ENCODE results near the gene KMT5C. TPM values are rescaled to one million over a fixed set of nuclear protein-coding genes. Genes with fewer than 3 reads are reported as not detected.

The KMT5C gene
- total and polyA plus RNA-seq, 3 experiments from 2014 or later: 1.6 to 15.0 (median 14.6) TPM

- peaks cover 0 to 2% of the 10 kb centered on the region in 2 donors for H3K27me3 Mint-ChIP-seq
- H3K27ac Mint-ChIP-seq: no peak overlapping the region
- POLR2A ChIA-PET: no interaction called here
- CTCF ChIA-PET: interaction anchor here (0.6 to 3.8 kb wide), 2 partner anchors 12 to 142 kb away, joined by 3 to 36 read pairs; no protein-coding TSS in a partner anchor
- Histone ChIP-seq H3K4me1 (ENCODE audit: insufficient read depth, low read length) (peaks cover 14% of the 10 kb centered on the region), H3K27me3 (ENCODE audit: insufficient read depth, low read length, poor library complexity, severe bottlenecking) (no peaks in the 10 kb centered on the region), H3K4me3 (ENCODE audit: low read length) (no peak overlapping the region), H3K36me3 (ENCODE audit: insufficient read depth, low read length) (no peaks in the 10 kb centered on the region), H3K9me3 (ENCODE audit: low read length) (no peaks in the 10 kb centered on the region), H3K27ac (ENCODE audit: low read depth, low read length) (no peak overlapping the region)
- no peaks in the 10 kb centered on the region for H3K36me3 Mint-ChIP-seq
- peaks cover 7 to 13% (median 9%) of the 10 kb centered on the region in 3 donors for H3K4me1 Mint-ChIP-seq
- H3K4me3 Mint-ChIP-seq: peak overlapping the region in 1 of 7 donors; percentile 11
- H3K9me3 Mint-ChIP-seq: no peaks in the 10 kb centered on the region
- no peak for DNase-seq
These were observed 35.2 kb upstream of the KMT5C start for GRCh38 chr19:55304279-55304978.

DNA sequence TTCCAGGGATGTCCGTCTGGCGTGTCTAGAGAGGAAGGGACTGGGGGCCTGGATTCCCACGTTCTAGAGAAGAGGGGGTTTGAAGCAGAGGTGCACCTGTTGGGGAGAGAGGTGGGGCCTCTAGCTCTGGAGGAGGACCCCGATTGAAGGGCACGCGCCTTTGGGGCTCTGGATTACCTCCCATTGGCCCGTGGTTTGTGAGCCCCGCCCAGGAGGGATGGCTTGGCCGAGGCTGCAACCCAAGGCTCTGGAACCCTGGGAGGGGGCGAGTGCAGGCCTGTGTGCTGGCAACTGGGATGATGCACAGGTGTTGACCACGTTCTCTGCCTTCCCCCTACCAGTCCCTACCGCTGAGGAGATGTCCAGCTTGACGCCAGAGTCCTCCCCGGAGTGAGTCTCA, 34.7 kb upstream of the KMT5C start:
- ChIA-PET CTCF (no interaction called here), POLR2A (no interaction called here)
- H3K27ac Mint-ChIP-seq: peak overlapping the region in 1 of 8 donors; percentile 43
- peaks cover 14% of the 10 kb centered on the region for H3K4me1 ChIP-seq (ENCODE audit: insufficient read depth, low read length)
- H3K27me3 ChIP-seq (ENCODE audit: insufficient read depth, low read length, poor library complexity, severe bottlenecking): no peaks in the 10 kb centered on the region
- H3K36me3 Mint-ChIP-seq: no peaks in the 10 kb centered on the region
- H3K36me3 ChIP-seq (ENCODE audit: insufficient read depth, low read length): no peaks in the 10 kb centered on the region
- no peak for DNase-seq
- H3K27ac ChIP-seq (ENCODE audit: low read depth, low read length): no peak overlapping the region
- H3K4me1 Mint-ChIP-seq: peaks cover 7 to 11% (median 9%) of the 10 kb centered on the region in 3 donors
- no peaks in the 10 kb centered on the region for H3K9me3 ChIP-seq (ENCODE audit: low read length)
- H3K27me3 Mint-ChIP-seq: no peaks in the 10 kb centered on the region
- H3K4me3 ChIP-seq (ENCODE audit: low read length): no peak overlapping the region
- H3K4me3 Mint-ChIP-seq: no peak overlapping the region
- H3K9me3 Mint-ChIP-seq: no peaks in the 10 kb centered on the region

DNA sequence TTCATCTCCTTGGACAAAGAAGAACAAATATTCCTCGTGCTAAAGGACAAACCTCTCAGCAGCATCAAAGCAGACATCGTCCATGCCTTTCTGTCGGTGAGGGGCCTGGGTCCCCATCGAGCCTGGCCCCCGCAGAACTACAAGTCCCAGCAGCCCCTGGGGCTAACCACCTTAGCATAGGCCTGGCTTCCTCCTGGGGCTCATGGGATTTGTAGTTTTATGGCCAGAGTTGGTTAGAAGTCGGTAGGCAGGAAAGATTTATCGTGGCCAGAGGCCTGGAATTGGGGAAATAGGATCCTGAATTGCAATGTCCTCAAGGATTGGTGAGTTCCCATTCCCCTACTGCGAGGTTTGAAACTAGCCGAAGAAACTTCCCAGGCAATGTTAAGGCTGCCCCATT, 34.2 kb upstream of the KMT5C start:
- H3K27ac ChIP-seq (ENCODE audit: low read depth, low read length): no peak overlapping the region
- H3K27ac Mint-ChIP-seq: peak overlapping the region in 4 of 8 donors; percentile 33 to 82 (median 58)
- no peaks in the 10 kb centered on the region for H3K36me3 ChIP-seq (ENCODE audit: insufficient read depth, low read length)
- H3K4me1 Mint-ChIP-seq: peaks cover 7 to 11% (median 9%) of the 10 kb centered on the region in 3 donors
- H3K36me3 Mint-ChIP-seq: no peaks in the 10 kb centered on the region
- H3K27me3 Mint-ChIP-seq: no peaks in the 10 kb centered on the region
- no peaks in the 10 kb centered on the region for H3K9me3 Mint-ChIP-seq
- peak; percentile 24 to 63 (median 32) for DNase-seq
- CTCF ChIA-PET: no interaction called here
- H3K4me3 Mint-ChIP-seq: peak overlapping the region in 1 of 7 donors; percentile 43
- POLR2A ChIA-PET: no interaction called here
- H3K27me3 ChIP-seq (ENCODE audit: insufficient read depth, low read length, poor library complexity, severe bottlenecking): no peaks in the 10 kb centered on the region
- H3K9me3 ChIP-seq (ENCODE audit: low read length): no peaks in the 10 kb centered on the region
- H3K4me1 ChIP-seq (ENCODE audit: insufficient read depth, low read length): peaks cover 14% of the 10 kb centered on the region
- no peak overlapping the region for H3K4me3 ChIP-seq (ENCODE audit: low read length)

DNA sequence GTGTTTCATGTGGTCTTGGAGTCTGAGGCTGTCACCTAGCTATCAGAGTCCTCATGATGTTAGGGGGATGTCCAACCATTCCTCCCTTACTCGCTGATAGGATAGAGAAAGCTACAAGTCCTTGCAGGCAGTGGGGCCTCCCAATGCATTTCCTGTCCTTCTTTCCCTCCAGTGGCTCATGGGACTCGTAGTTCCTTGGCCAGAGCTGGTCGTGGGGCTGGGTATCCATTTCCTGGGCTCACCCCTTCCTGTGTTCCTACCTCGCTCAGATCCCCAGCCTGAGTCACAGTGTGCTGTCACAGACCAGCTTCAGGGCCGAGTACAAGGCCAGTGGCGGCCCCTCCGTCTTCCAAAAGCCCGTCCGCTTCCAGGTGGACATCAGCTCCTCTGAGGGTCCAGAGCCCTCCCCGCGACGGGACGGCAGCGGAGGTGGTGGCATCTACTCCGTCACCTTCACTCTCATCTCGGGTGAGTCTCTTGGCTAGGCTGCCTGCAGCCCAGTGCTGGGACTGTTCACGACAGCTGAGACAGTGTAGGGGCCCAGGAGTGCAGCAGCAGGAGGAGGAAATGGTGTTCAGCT, 33.6 kb upstream of the KMT5C start:
- ChIA-PET CTCF (no interaction called here), POLR2A (no interaction called here)
- Mint-ChIP-seq H3K4me3 (no peak overlapping the region), H3K27me3 (no peaks in the 10 kb centered on the region), H3K4me1 (peaks cover 7 to 11% (median 9%) of the 10 kb centered on the region in 3 donors), H3K36me3 (no peaks in the 10 kb centered on the region), H3K27ac (peak overlapping the region in 2 of 8 donors; percentile 43 to 82), H3K9me3 (no peaks in the 10 kb centered on the region)
- no peaks in the 10 kb centered on the region for H3K9me3 ChIP-seq (ENCODE audit: low read length)
- no peak overlapping the region for H3K27ac ChIP-seq (ENCODE audit: low read depth, low read length)
- H3K36me3 ChIP-seq (ENCODE audit: insufficient read depth, low read length): no peaks in the 10 kb centered on the region
- DNase-seq: no peak
- no peak overlapping the region for H3K4me3 ChIP-seq (ENCODE audit: low read length)
- H3K4me1 ChIP-seq (ENCODE audit: insufficient read depth, low read length): peaks cover 14% of the 10 kb centered on the region
- H3K27me3 ChIP-seq (ENCODE audit: insufficient read depth, low read length, poor library complexity, severe bottlenecking): no peaks in the 10 kb centered on the region

DNA sequence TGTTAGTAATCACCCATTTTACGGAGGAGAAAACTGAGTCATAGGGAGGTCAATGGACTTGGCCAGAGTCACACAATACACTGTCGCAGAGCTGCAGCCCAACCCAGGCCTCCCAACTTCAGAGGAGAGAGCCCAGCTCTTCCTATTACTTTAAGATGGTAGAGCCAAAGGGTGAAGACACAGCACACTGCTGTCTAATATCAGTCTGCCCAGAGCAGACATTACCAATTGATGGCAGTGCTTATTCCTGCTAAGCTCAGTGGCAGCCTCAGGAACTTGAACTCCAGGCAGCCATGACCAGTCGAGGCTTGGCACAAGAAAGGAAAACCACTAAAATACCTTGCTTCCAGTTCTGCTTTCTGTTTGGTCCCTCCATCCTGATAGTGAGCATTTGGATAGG, 33.0 kb upstream of the KMT5C start:
- peaks cover 8% of the 10 kb centered on the region for H3K4me1 ChIP-seq (ENCODE audit: insufficient read depth, low read length)
- no peaks in the 10 kb centered on the region for H3K36me3 ChIP-seq (ENCODE audit: insufficient read depth, low read length)
- H3K27me3 ChIP-seq (ENCODE audit: insufficient read depth, low read length, poor library complexity, severe bottlenecking): no peaks in the 10 kb centered on the region
- no peak overlapping the region for H3K4me3 ChIP-seq (ENCODE audit: low read length)
- H3K9me3 ChIP-seq (ENCODE audit: low read length): no peaks in the 10 kb centered on the region
- no peak overlapping the region for H3K27ac ChIP-seq (ENCODE audit: low read depth, low read length)
- Mint-ChIP-seq H3K4me3 (no peak overlapping the region), H3K4me1 (peaks cover 4 to 7% (median 4%) of the 10 kb centered on the region in 3 donors), H3K36me3 (no peaks in the 10 kb centered on the region), H3K27me3 (no peaks in the 10 kb centered on the region), H3K9me3 (no peaks in the 10 kb centered on the region), H3K27ac (no peak overlapping the region)
- ChIA-PET CTCF (interaction anchor here (1.6 kb wide), 1 partner anchor 14 kb away, joined by 7 read pairs; no protein-coding TSS in a partner anchor), POLR2A (no interaction called here)
- no peak for DNase-seq

DNA sequence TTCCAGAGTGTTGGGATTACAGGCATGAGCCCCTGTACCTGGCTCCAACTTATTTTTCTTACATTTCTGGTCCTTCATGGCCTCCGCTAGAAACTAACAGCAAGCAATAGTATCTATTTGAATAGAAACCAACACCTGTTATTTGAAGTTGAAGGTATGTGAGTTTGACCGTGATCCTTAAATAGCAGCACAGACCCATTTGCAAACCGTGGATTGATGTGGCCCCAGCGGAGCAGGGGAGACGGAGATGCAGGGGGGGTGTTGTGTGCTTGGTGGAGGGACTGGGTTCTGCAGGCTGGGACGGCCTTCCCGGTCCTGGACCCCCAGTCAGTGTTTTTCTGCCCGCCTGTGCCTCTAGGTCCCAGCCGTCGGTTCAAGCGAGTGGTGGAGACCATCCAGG, 31.4 kb upstream of the KMT5C start:
- no peaks in the 10 kb centered on the region for H3K4me1 ChIP-seq (ENCODE audit: insufficient read depth, low read length)
- H3K27me3 ChIP-seq (ENCODE audit: insufficient read depth, low read length, poor library complexity, severe bottlenecking): no peaks in the 10 kb centered on the region
- H3K36me3 Mint-ChIP-seq: no peaks in the 10 kb centered on the region
- no peak overlapping the region for H3K4me3 Mint-ChIP-seq
- H3K9me3 Mint-ChIP-seq: no peaks in the 10 kb centered on the region
- ChIA-PET CTCF (interaction anchor here (1.6 kb wide), 1 partner anchor 15 kb away, joined by 7 read pairs; no protein-coding TSS in a partner anchor), POLR2A (no interaction called here)
- H3K4me3 ChIP-seq (ENCODE audit: low read length): no peak overlapping the region
- no peaks in the 10 kb centered on the region for H3K9me3 ChIP-seq (ENCODE audit: low read length)
- no peak for DNase-seq
- H3K27ac Mint-ChIP-seq: no peak overlapping the region
- peaks cover 0 to 3% (median 0%) of the 10 kb centered on the region in 3 donors for H3K4me1 Mint-ChIP-seq
- no peak overlapping the region for H3K27ac ChIP-seq (ENCODE audit: low read depth, low read length)
- no peaks in the 10 kb centered on the region for H3K36me3 ChIP-seq (ENCODE audit: insufficient read depth, low read length)
- H3K27me3 Mint-ChIP-seq: no peaks in the 10 kb centered on the region

GRCh38 chr19:55309448-55309847, 30.2 kb upstream of the KMT5C start:
- Histone ChIP-seq H3K4me1 (ENCODE audit: insufficient read depth, low read length) (no peaks in the 10 kb centered on the region), H3K27me3 (ENCODE audit: insufficient read depth, low read length, poor library complexity, severe bottlenecking) (no peaks in the 10 kb centered on the region), H3K4me3 (ENCODE audit: low read length) (no peak overlapping the region), H3K27ac (ENCODE audit: low read depth, low read length) (no peak overlapping the region), H3K9me3 (ENCODE audit: low read length) (no peaks in the 10 kb centered on the region), H3K36me3 (ENCODE audit: insufficient read depth, low read length) (no peaks in the 10 kb centered on the region)
- DNase-seq: no peak
- POLR2A ChIA-PET: no interaction called here
- CTCF ChIA-PET: no interaction called here
- no peak overlapping the region for H3K27ac Mint-ChIP-seq
- no peaks in the 10 kb centered on the region for H3K9me3 Mint-ChIP-seq
- H3K27me3 Mint-ChIP-seq: no peaks in the 10 kb centered on the region
- H3K4me3 Mint-ChIP-seq: no peak overlapping the region
- H3K4me1 Mint-ChIP-seq: peaks cover 0 to 3% (median 0%) of the 10 kb centered on the region in 3 donors
- H3K36me3 Mint-ChIP-seq: no peaks in the 10 kb centered on the region

- H3K4me3 ChIP-seq (ENCODE audit: low read length): no peak overlapping the region
- CTCF ChIA-PET: no interaction called here
These were observed 29.2 kb upstream of the KMT5C start for GRCh38 chr19:55310498-55310897.

More at GRCh38 chr19:55310498-55310897, 29.2 kb upstream of the KMT5C start:
- H3K27ac ChIP-seq (ENCODE audit: low read depth, low read length): no peak overlapping the region
- Mint-ChIP-seq H3K4me1 (peaks cover 0 to under 1% (median 0%) of the 10 kb centered on the region in 3 donors), H3K4me3 (no peak overlapping the region), H3K27ac (no peak overlapping the region), H3K27me3 (no peaks in the 10 kb centered on the region), H3K9me3 (no peaks in the 10 kb centered on the region), H3K36me3 (no peaks in the 10 kb centered on the region)
- H3K36me3 ChIP-seq (ENCODE audit: insufficient read depth, low read length): no peaks in the 10 kb centered on the region
- no peaks in the 10 kb centered on the region for H3K4me1 ChIP-seq (ENCODE audit: insufficient read depth, low read length)
- POLR2A ChIA-PET: no interaction called here
- H3K27me3 ChIP-seq (ENCODE audit: insufficient read depth, low read length, poor library complexity, severe bottlenecking): no peaks in the 10 kb centered on the region
- DNase-seq: no peak
- H3K9me3 ChIP-seq (ENCODE audit: low read length): no peaks in the 10 kb centered on the region
